GM19438 (cell line): ENCODE data around the gene SHMT1.
"Not testable (repeated sequence)": the region's sequence is repeated elsewhere in the genome, so short reads cannot be mapped to it uniquely, and the experiment has no call there.

ENCODE experiments used
- ATAC-seq: cut with Tn5 transposase; IDR thresholded peaks from one replicate; pipeline ENCODE4 v1.9.1; 2021; ENCODE audit warnings: low read depth; ENCODE audit not compliant: unreplicated experiment

The SHMT1 gene

DNA sequence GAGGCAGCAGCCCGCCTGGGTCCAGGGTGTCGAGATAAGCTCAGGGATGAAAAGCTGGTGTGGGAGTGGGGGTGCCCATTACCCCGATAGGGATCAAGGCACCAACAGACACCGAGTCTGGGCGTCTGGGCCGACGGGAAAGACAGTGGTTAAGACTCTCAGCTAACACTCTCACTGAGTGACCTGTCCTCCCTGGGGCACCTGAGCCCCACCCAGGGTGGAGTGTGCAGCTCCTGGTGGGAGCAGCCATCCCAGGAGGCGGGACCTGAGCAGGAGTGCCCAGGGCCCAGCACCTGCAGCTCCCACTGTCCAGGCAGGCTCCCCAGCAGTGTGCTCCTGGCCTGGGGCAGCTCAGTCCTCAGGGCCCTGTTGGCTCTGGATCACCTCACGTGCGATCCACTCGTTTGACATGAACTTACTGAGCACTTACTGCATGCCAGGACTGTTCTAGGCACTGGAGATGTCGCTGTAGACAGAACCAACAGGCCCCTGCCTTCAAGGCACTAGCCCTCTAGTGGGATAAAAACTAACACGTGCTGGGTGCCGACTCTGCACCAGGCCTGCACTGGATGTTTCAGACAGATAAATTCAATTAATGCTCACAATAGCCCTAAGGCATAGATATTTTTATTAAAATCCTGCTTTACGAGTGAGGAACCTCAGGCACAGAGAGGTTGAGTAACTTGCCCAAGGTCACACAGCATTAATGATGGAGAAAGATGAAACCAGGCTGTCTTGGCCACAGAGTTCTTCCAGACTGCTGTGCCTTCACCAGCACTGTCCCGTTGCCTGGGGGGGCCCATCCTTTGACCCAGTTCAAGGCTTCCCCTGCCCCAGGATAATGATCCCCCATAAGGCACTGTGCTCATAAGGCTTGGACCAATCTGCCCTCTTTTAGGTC is 16.1 kb upstream of the SHMT1 start:
- ATAC-seq, result no peak

- not testable (repeated sequence) for ATAC-seq
These were observed 15.3 kb upstream of the SHMT1 start for GRCh38 chr17:18378614-18379013.

- ATAC-seq, result no peak
These were observed 14.8 kb upstream of the SHMT1 start for GRCh38 chr17:18378205-18378505.

DNA sequence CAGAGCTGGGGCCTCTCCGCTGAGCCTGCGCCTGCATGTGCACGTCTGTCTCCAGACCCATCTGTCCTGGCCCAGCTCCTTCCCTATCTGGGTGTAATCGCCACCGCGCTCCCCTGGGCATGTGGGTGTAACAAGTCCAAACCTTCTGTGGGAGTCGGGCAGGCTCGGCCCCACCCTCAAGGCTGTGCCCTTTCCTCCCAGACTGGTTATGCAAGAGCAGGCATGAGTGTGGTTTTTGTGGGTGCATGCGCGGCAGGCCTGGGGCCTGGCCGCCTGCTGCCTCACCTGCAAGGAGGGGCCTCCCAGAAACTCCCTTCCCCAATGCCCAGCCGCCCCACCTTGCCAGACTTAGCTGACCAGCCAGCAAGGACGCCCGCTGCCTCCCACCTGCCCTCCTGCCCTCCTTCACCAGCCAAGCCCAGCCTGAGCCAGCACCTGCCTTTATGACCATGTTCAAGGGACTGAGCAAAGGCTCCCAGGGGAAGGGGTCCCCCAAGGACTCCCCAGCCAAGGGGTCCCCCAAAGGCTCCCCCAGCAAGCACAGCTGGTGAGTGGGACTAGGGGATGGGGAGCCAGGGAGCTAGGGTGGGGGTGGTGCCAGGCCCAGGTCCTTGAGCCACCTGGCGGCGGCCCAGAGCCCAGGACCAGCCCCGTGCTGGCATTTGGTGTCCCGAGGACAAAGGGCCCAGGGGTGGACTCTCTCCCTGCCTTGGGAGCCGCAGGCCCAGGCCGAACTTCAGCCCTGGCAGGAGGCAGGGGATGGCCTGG is 14.3 kb upstream of the SHMT1 start, which contains the start of gene EVPLL:
TSS of gene EVPLL (plus strand) at position 342 of the 768 bp plus-strand sequence. CDS start 3,160 bp downstream, outside the sequence.
- no peak for ATAC-seq

- ATAC-seq, result no peak
These were observed 10.9 kb upstream of the SHMT1 start for GRCh38 chr17:18374216-18374615.

DNA sequence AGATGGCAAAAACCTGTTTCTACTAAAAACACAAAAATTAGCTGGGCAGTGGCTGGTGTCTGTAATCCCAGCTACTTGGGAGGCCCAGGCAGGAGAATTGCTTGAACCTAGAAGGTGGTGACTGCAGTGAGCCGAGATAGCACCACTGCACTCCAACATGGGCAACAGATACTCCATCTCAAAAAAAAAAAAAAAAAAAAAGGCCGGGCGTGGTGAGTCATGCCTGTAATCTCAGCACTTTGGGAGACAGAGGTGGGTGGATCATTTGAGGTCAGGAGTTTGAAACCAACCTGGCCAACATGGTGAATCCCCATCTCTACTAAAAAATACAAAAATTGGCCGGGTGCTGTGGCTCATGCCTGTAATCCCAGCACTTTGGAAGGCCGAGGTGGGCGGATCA is 9.8 kb upstream of the SHMT1 start:
- not testable (repeated sequence) for ATAC-seq

GRCh38 chr17:18371455-18371854 is 8.1 kb upstream of the SHMT1 start:
- no peak for ATAC-seq

- no peak for ATAC-seq
These were observed 7.4 kb upstream of the SHMT1 start for GRCh38 chr17:18370761-18371160.

GRCh38 chr17:18368946-18369345 is 5.6 kb upstream of the SHMT1 start:
- no peak for ATAC-seq

DNA sequence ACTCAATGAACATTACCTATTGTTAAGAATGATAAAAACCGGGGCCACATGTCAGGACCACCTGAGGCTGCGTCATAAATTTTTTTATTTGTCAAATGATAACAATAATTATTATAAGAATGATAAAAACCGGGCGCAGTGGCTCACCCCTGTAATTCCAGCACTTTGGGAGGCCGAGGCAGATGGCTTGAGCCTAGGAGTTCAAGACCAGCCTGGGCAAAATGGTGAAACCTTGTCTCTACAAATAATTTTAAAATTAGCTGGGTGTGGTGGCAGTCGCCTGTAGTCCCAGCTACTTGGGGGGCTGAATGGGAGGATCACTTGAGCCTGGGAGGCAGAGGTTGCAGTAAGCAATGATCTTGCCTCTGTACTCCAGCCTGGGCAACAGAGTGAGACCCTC is 816 bp upstream of the SHMT1 start:
- no peak for ATAC-seq

GRCh38 chr17:18362698-18363100 is 651 bp downstream of the SHMT1 start:
- peak; percentile 10 for ATAC-seq

GRCh38 chr17:18361837-18362697 is 1.3 kb downstream of the SHMT1 start:
- ATAC-seq, result no peak

GRCh38 chr17:18360518-18360917 is 2.8 kb downstream of the SHMT1 start:
- ATAC-seq, result no peak

GRCh38 chr17:18356624-18357023 is 6.7 kb downstream of the SHMT1 start:
- ATAC-seq, result no peak

GRCh38 chr17:18353541-18353940 is 9.8 kb downstream of the SHMT1 start:
- ATAC-seq, result no peak

DNA sequence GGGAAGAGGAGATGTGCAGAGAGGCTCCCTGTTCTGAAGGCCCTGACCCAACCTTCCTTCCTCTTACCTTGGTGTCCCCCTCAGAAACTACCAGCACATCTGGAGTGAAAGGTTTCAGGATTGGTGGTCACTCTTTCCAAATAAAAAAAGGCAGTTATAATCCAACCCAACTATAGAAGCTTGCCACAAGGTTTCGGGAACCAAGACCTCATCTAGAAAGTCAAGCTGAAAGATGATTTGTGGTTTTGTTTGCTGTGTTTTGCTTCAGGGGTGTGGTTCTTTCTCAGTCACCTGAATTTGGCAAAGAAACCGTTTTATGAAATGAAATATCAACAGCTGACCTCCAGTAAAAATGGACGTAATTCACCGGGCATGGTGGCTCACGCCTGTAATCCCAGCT is 19.3 kb downstream of the SHMT1 start:
- ATAC-seq, result no peak

- no peak for ATAC-seq
These were observed 23.4 kb downstream of the SHMT1 start for GRCh38 chr17:18339933-18340332.

DNA sequence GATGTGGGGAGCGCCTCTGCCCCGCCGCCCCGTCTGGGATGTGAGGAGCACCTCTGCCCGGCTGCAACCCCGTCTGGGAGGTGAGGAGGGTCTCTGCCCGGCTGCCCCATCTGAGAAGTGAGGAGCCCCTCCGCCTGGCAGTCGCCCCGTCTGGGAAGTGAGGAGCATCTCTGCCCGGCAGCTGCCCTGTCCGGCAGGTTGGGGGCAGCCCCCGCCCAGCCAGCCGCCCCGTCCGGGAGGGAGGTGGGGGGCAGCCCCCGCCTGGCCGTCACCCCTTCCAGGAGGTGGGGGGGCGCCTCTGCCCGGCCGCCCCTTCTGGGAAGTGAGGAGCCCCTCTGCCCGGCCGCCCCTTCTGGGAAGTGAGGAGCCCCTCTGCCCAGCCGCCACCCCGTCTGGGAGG is 25.2 kb downstream of the SHMT1 start:
- not testable (repeated sequence) for ATAC-seq

DNA sequence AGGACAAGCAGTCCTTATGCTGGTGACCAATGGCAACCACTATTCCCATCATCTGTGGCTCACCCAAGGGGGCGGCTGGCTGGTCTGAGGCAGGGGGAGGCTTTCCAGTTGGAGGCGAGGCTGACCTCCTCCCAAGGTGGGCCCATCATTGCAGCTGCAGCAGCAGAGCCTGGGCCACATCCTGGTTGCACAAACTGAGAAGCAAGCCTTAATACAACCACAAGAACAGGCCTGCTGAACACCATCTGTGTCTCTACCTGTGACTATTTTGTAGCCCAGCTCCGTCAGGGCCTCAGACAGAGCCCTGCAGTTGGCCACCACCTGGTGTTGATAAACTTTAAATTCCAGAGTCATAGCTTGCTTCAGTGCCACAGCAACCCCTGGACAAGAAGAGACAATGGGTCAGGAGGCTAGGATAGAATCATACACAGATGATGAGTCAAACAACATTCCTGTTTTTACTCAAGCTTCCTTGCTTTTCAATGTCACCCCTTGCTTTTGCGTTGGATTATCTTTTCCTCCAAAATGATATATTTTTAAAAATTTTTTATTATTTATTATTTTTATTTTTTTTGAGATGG is 30.4 kb downstream of the SHMT1 start:
- ATAC-seq, result no peak

GRCh38 chr17:18331879-18332278 is 31.5 kb downstream of the SHMT1 start:
- no peak for ATAC-seq
